Heart right ventricle (tissue), 16 donors: Measurements from ENCODE around the gene SPTBN4. TPM values are rescaled to one million over a fixed set of nuclear protein-coding genes. Genes with fewer than 3 reads are reported as not detected.
"Not testable (repeated sequence)": the region's sequence is repeated elsewhere in the genome, so short reads cannot be mapped to it uniquely, and the experiment has no call there.

ENCODE experiments used
- ATAC-seq, 8 donors: fragments of 200-7000 bp; cut with Tn5 transposase; one replicate each; pipeline ENCODE4 v1.9.1; 2020; ENCODE audit warnings: mild to moderate bottlenecking in 8 of 8, moderate library complexity in 8 of 8, moderate number of reproducible peaks in 1 of 8
- DNase-seq, 2 donors: peaks; one replicate each; pipeline ENCODE4 v3.0.0-alpha.2; 2020
- H3K27ac ChIP-seq, 10 donors: fragments of 200-600 bp; sonication (generic) in 2 of 10; one replicate each; pipeline versions ENCODE4 v1.5.0 to v1.8.0; 2020 to 2022; ENCODE audit warnings: mild to moderate bottlenecking in 3 of 10
- H3K27me3 ChIP-seq, 7 donors: fragments of 200-600 bp; one replicate each; pipeline ENCODE4 v1.8.0; 2021 to 2022; ENCODE audit warnings: mild to moderate bottlenecking in 2 of 7
- H3K36me3 ChIP-seq, 9 donors: fragments of 200-600 bp; sonication (generic) in 1 of 9; one replicate each; pipeline versions ENCODE4 v1.5.0 to v1.8.0; 2020 to 2022; ENCODE audit warnings: mild to moderate bottlenecking in 2 of 9
- H3K4me1 ChIP-seq, 9 donors: fragments of 200-600 bp; sonication (generic) in 1 of 9; one replicate each; pipeline versions ENCODE4 v1.5.0 to v1.8.0; 2020 to 2022; ENCODE audit warnings: mild to moderate bottlenecking in 4 of 9
- H3K4me3 ChIP-seq, 10 donors: fragments of 200-600 bp; sonication (generic) in 2 of 10; one replicate each; pipeline versions ENCODE4 v1.5.0 to v1.8.0; 2020 to 2022; ENCODE audit warnings: mild to moderate bottlenecking in 7 of 10, moderate library complexity in 2 of 10
- H3K9me3 ChIP-seq, 11 donors: fragments of 200-600 bp in 10 of 11; sonication (generic) in 2 of 11; one replicate each; pipeline versions ENCODE4 v1.5.0 to v1.8.0; 2013 to 2022; ENCODE audit warnings: mild to moderate bottlenecking in 2 of 11, control low read depth in 1 of 11, moderate library complexity in 1 of 11
- CTCF ChIP-seq, 9 donors: fragments of 200-600 bp; sonication (generic) in 2 of 9; IDR thresholded peaks; one replicate each; pipeline versions ENCODE4 v1.5.0 to v1.8.0; 2021 to 2022; ENCODE audit warnings: antibody characterized with exemption in 9 of 9, mild to moderate bottlenecking in 5 of 9, moderate library complexity in 1 of 9
- WGBS, 2 donors: extraction: QIAGEN DNeasy Blood & Tissue Kit; methylation state at CpG; one replicate each; pipeline ENCODE4 v1.1.7; 2013; ENCODE audit warnings: inconsistent platforms in 1 of 2; 5-methylcytosine and 5-hydroxymethylcytosine counted together
- intact Hi-C, 10 donors: fragments of 100-400 bp; cut with DNase I; formaldehyde crosslinking; loops; one replicate each; pipeline versions ENCODE4 v1.11.1 to v1.14.2; 2022
- polyA plus RNA-seq, 2 donors: library from polyadenylated mRNA; stranded (reverse); fragments of 200-250 nt; gene quantifications; one replicate each; pipeline ENCODE4 v1.2.3, GENCODE V29; 2013
- total RNA-seq, 10 donors: library from RNA; stranded (reverse); fragmentation: NEBNext Ultra II Directional in 3 of 10; extraction: Animal tissue kit (Norgen Biotek cat#: 25700) in 3 of 10; gene quantifications; one replicate each; pipeline versions ENCODE4 v1.2.1 to v1.2.4, GENCODE V29; 2021 to 2023
- donor health status: Arrhythmogenic right ventricular cardiomyopathy.
- donor health status: ischemic (EF 13 %, LVEDD 7.1; RV severe dilation, severe dysfunction).
- donor health status: healthy with polysubstance abuse.
- donor health status: DM: no; HTN: yes; CAD: no.
- donor health status: DM: no; HTN: no; CAD: no.
- donor health status: ischemic (EF 25% LVEDD 6.9; RV normal size, moderate dysfunction).
- donor health status: ischemic (EF 25% LVEDD 5.7; RV mildly dilated, moderate dysfunction).
- donor health status: healthy.
- donor health status: DM: yes; HTN: yes; CAD: no.
- donor health status: Ischemic cardiomyopathy.
- donor health status: ischemic (EF 35%, LVEDD 5.7; RV mildly dilated, moderate dysfunction).
- donor health status: nonischemic (EF 11% LVEDD 7.7; RV severe dilation, severe dysfunction).
- donor health status: DM: yes; HTN: yes; CAD: no.
- donor health status: PGD.
- donor health status: ischemic (EF 29% LVEDD 5.4; RV normal size, mild dysfunction).
- donor health status: nonischemic (EF 23%, LVEDD 6.1; RV moderate dilation, normal function).

SPTBN4 gene
- total and polyA plus RNA-seq, 12 donors, result 3.0 to 13.8 (median 4.9) TPM

DNA sequence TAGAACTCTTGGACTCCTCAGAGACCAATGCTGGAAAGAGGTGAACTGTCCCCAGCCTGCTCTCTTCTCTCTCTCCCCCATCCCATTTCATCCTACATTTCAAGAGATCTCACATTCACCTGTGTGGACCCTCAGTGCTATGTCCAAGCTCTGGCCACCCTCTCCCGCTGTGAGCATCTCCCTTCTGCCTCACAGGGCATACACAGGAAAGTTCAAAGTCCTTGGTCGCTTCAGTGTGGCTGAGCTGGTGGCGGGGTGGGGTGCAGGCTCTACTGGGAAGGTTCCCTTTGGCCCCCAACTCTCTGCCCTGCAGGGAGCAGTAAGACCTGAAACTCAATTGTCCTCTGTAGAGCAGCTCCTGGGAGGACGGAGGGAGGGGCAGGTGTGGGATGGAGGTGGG lies 27.0 kb downstream of the SPTBN4 start:
- DNase-seq, result no peak
- Histone ChIP-seq H3K36me3 (no peaks in the 10 kb centered on the region), H3K27ac (no peak overlapping the region), H3K9me3 (no peaks in the 10 kb centered on the region), H3K4me1 (no peaks in the 10 kb centered on the region), H3K4me3 (no peak overlapping the region), H3K27me3 (peaks cover 0 to 8% (median 0%) of the 10 kb centered on the region in 7 donors)
- intact Hi-C loops, result no loop called here
- no peak for TF ChIP-seq CTCF (IDR thresholded peaks at IDR 0.05)
- ATAC-seq, result no peak
- 53 to 65% methylated on average over 4 of the region's 4 CpGs for WGBS, 2 donors

DNA sequence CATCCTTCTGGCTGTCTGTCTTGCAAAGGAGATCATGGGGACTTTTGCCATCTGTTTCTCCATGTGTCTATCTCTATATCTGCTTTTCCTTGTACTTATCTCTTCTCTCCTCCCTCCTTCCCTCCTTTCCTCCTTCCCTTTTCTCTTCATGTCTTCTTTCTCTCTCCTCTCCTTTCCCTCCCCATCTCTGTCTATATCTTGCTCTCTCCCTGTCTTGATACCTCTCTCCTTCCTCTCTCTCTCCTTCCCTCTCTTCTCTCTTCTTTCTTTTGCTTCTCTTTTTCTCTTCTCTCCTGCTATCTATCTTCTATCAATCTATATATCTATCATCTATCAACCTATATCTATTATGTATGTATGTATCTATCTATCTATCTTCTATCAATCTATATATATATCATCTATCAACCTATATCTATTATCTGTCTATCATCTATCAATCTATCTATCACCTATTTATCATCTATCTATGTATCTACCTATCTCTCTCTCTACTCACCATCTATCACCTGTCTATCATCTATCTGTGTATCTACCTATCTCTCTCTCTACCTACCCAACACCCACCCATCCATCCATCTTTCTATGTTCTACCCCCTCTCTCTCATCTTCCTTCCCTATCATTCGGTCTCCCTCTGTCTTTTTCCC lies 27.5 kb downstream of the SPTBN4 start:
- Histone ChIP-seq H3K9me3 (no peaks in the 10 kb centered on the region), H3K4me3 (no peak overlapping the region), H3K4me1 (no peaks in the 10 kb centered on the region), H3K27me3 (peaks cover 0 to 5% (median 0%) of the 10 kb centered on the region in 7 donors), H3K27ac (no peak overlapping the region), H3K36me3 (no peaks in the 10 kb centered on the region)
- intact Hi-C loops, result no loop called here
- ATAC-seq (no peak), DNase-seq (no peak)
- 82 to 86% methylated on average over 1 of the region's 1 CpG for WGBS, 2 donors
- no peak for TF ChIP-seq CTCF (IDR thresholded peaks at IDR 0.05)

GRCh38 chr19:40497214-40497613 lies 30.4 kb downstream of the SPTBN4 start:
- Histone ChIP-seq H3K27ac (no peak overlapping the region), H3K9me3 (no peaks in the 10 kb centered on the region), H3K4me3 (no peak overlapping the region), H3K27me3 (peaks cover 0 to 3% (median 0%) of the 10 kb centered on the region in 7 donors), H3K36me3 (no peaks in the 10 kb centered on the region), H3K4me1 (no peaks in the 10 kb centered on the region)
- no peak for TF ChIP-seq CTCF (IDR thresholded peaks at IDR 0.05)
- DNase-seq (no peak), ATAC-seq (no peak)
- 88 to 90% methylated on average over 12 of the region's 12 CpGs for WGBS, 2 donors
- intact Hi-C loops, result no loop called here

DNA sequence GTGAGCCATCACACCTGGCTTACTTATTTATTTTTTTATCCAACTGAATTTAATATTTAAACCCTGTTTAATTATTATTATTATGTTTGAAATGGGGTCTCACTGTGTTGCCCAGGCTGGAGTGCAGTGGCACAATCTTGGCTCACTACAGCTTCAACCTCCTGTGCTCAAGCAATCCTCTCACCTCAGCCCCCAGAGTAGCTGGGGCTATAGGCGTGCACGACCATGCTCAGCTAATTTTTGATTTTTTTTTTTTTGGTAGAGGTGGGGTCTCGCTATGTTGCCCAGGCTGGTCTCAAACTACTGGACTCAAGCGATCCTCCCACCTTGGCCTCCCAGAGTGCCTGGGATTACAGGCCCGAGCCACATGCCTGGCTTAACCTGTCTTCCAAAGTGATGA lies 32.5 kb downstream of the SPTBN4 start:
- intact Hi-C loops, result no loop called here
- Histone ChIP-seq H3K4me3 (no peak overlapping the region), H3K27ac (no peak overlapping the region), H3K4me1 (no peaks in the 10 kb centered on the region), H3K27me3 (peaks cover 0 to 4% (median 0%) of the 10 kb centered on the region in 7 donors), H3K36me3 (no peaks in the 10 kb centered on the region), H3K9me3 (no peaks in the 10 kb centered on the region)
- no peak for TF ChIP-seq CTCF (IDR thresholded peaks at IDR 0.05)
- ATAC-seq, result no peak
- DNase-seq, result no peak
- 90% methylated on average over 5 of the region's 5 CpGs for WGBS, 2 donors

DNA sequence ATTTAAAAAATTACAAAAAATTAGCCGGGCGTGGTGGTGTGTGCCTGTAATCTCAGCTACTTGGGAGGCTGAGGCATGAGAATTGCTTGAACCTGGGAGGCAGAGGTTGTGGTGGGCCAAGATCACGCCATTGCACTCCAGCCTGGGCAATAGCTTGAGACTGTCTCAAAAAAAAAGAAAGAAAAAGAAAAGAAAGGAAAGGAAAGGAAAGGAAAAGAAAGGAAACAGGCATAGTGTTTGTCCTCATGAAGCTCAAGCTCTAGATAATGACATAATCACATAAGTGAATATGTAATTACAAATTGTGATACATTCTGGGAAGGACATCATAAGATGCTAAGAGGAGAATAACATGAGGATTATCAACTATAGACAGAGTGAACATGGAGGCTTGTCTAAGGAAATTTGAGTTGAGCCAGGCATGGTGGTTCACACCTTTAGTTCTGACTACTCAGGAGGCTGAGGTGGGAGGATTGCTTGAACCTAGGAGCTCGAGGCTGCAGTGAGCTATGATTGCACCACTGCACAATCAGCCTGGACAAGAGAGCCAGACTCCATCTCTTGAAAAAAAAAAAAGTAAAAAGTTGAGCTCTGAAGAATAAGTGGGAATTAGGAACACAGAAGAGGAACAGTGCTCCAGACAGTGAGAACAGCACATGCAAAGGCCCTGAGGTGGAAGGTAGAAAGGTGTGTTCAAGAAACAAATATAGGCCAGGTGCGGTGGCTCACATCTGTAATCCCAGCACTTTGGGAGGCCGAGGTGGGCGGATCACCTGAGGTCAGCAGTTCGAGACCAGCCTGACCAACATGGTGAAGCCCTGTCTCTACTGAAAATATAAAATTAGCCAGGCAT lies 34.1 kb downstream of the SPTBN4 start:
- H3K27ac ChIP-seq, H3K4me3 ChIP-seq, DNase-seq, intact Hi-C loops, H3K4me1 ChIP-seq, ATAC-seq, H3K36me3 ChIP-seq, H3K9me3 ChIP-seq, H3K27me3 ChIP-seq: not testable (repeated sequence)
- WGBS, 2 donors, result 83 to 86% methylated on average over 8 of the region's 8 CpGs
